22Rv1 (cell line): ENCODE measurements around the gene PPP2R5E.

Experiments
- ZFX ChIP-seq: fragments of 450-650 bp; IDR thresholded peaks from 2 replicates; pipeline ENCODE4 v1.6.1; 2017; ENCODE audit warnings: antibody characterized with exemption, borderline replicate concordance
- TF ChIP-seq, protein P1 (sequence below): fragments of 450-650 bp; IDR thresholded peaks from 2 replicates; pipeline ENCODE4 v1.5.1; 2017; ENCODE audit warnings: mild to moderate bottlenecking

DNA sequence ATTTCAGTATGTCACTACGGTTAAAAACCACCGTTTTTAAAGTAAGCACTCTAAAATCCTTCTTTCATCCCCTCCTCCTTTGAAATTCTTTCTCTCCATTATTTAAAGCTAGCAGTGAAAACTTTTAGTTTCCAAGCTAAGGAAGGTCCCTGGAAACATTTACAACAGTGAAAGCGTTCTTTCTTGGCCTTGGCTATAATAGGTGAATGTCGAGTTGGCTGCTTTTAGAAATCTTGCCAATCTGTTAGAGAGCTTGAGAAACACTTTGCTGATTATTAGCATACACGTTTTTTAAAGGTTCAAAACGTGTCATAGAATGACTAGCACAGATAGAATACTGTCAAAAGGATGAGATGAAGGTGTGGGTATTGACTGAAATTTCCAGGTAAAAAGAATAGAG lies 83.4 kb downstream of the PPP2R5E start:
- TF ChIP-seq, protein P1, sequence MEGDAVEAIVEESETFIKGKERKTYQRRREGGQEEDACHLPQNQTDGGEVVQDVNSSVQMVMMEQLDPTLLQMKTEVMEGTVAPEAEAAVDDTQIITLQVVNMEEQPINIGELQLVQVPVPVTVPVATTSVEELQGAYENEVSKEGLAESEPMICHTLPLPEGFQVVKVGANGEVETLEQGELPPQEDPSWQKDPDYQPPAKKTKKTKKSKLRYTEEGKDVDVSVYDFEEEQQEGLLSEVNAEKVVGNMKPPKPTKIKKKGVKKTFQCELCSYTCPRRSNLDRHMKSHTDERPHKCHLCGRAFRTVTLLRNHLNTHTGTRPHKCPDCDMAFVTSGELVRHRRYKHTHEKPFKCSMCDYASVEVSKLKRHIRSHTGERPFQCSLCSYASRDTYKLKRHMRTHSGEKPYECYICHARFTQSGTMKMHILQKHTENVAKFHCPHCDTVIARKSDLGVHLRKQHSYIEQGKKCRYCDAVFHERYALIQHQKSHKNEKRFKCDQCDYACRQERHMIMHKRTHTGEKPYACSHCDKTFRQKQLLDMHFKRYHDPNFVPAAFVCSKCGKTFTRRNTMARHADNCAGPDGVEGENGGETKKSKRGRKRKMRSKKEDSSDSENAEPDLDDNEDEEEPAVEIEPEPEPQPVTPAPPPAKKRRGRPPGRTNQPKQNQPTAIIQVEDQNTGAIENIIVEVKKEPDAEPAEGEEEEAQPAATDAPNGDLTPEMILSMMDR, result no peak
- TF ChIP-seq ZFX, result no peak
